Thymus (tissue), 11 donors: ENCODE results near the gene CTTNBP2. TPM values are rescaled to one million over a fixed set of nuclear protein-coding genes. Genes with fewer than 3 reads are reported as not detected.

Source experiments
- DNase-seq, 9 donors: peaks; one replicate each; pipeline ENCODE4 v3.0.0-alpha.2; 2013; ENCODE audit warnings: low spot score in 9 of 9, low read depth in 6 of 9, missing footprints in 1 of 9
- H3K27ac ChIP-seq, 2 donors: one replicate each; pipeline ENCODE4 v1.5.1; 2013; ENCODE audit warnings: control low read depth in 1 of 2, low read depth in 1 of 2, low read length in 1 of 2, mild to moderate bottlenecking in 1 of 2, moderate library complexity in 1 of 2
- H3K27me3 ChIP-seq, 2 donors: one replicate each; pipeline ENCODE4 v1.5.1; 2013; ENCODE audit warnings: low read length in 1 of 2; ENCODE audit not compliant: control insufficient read depth in 2 of 2, insufficient read depth in 1 of 2
- H3K36me3 ChIP-seq, 2 donors: one replicate each; pipeline ENCODE4 v1.5.1; 2013; ENCODE audit warnings: low read length in 1 of 2, mild to moderate bottlenecking in 1 of 2, moderate library complexity in 1 of 2; ENCODE audit not compliant: control insufficient read depth in 2 of 2, insufficient read depth in 2 of 2
- H3K4me1 ChIP-seq, 2 donors: one replicate each; pipeline ENCODE4 v1.5.1; 2013; ENCODE audit warnings: low read length in 2 of 2; ENCODE audit not compliant: control insufficient read depth in 2 of 2, insufficient read depth in 2 of 2
- H3K4me3 ChIP-seq, 2 donors: one replicate each; pipeline ENCODE4 v1.5.1; 2013; ENCODE audit warnings: low read length in 2 of 2, control low read depth in 1 of 2, mild to moderate bottlenecking in 1 of 2
- H3K9me3 ChIP-seq, 2 donors: one replicate each; pipeline ENCODE4 v1.5.1; 2013; ENCODE audit warnings: low read length in 1 of 2, mild to moderate bottlenecking in 1 of 2; ENCODE audit not compliant: control insufficient read depth in 2 of 2, insufficient read depth in 1 of 2
- WGBS: extraction: QIAGEN DNeasy Blood & Tissue Kit; methylation state at CpG from one replicate; pipeline ENCODE4 v1.1.7; 2013; 5-methylcytosine and 5-hydroxymethylcytosine counted together
- polyA plus RNA-seq: library from polyadenylated mRNA; stranded (reverse); fragments of 200-250 nt; gene quantifications from one replicate; pipeline ENCODE4 v1.2.3, GENCODE V29; 2013
- total RNA-seq: library from RNA; stranded (reverse); fragments of 120-200 nt; gene quantifications from one replicate; pipeline ENCODE4 v1.2.4, GENCODE V29; 2013
- donor health status: healthy.

CTTNBP2 gene
- total and polyA plus RNA-seq, 2 donors: 0.82 to 0.94 TPM

DNA sequence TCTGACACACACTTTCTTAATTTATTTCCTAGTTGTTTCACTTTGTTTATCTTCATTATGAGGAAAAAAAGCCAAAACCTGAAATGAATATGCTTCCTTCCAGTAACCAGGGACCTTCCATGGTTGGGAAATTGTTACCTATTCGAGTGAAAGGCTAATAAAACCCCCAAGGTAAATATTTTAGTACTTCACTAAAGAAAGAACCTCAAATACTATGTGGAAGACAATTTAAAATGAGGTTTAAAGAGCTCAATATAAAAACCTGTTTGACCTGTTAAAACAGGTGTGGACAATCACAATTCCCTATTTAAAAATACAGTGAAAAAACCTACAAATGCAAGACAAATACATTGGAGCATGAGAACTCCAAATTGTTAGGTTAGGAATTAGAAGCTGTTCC, 200.8 kb downstream of the CTTNBP2 start:
- WGBS: 51% methylated on average over 1 of the region's 1 CpG

GRCh38 chr7:117669818-117670217, 203.4 kb downstream of the CTTNBP2 start:
- Histone ChIP-seq H3K4me1 (peaks cover 0 to 7% of the 10 kb centered on the region in 2 donors), H3K27ac (no peak overlapping the region), H3K4me3 (no peak overlapping the region), H3K27me3 (no peaks in the 10 kb centered on the region), H3K9me3 (peaks cover 0 to 5% of the 10 kb centered on the region in 2 donors), H3K36me3 (no peaks in the 10 kb centered on the region)
- DNase-seq: no peak
- WGBS: 85% methylated on average over 4 of the region's 4 CpGs

More for the DNA sequence above, 200.8 kb downstream of the CTTNBP2 start:
- Histone ChIP-seq H3K27me3 (no peaks in the 10 kb centered on the region), H3K9me3 (peaks cover 0 to 5% of the 10 kb centered on the region in 2 donors), H3K27ac (no peak overlapping the region), H3K36me3 (no peaks in the 10 kb centered on the region), H3K4me1 (peaks cover 0 to 7% of the 10 kb centered on the region in 2 donors), H3K4me3 (no peak overlapping the region)
- no peak for DNase-seq

DNA sequence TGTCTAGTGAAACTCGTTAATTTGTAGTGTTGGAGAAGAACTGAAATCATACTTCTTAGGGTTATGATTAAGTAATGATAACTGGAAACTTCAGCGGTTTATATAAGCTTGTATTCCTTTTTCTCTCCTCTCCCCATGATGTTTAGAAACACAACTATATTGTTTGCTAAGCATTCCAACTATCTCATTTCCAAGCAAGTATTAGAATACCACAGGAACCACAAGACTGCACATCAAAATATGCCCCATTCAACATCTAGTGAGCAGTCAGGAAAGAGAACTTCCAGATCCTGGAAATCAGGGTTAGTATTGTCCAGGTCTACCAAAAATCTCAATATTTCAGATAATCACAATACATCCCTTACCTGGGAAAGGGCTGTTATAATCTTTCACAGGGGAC, 205.8 kb downstream of the CTTNBP2 start:
- 88% methylated on average over 2 of the region's 2 CpGs for WGBS
- Histone ChIP-seq H3K27me3 (no peaks in the 10 kb centered on the region), H3K4me1 (peaks cover 0 to 3% of the 10 kb centered on the region in 2 donors), H3K27ac (no peak overlapping the region), H3K36me3 (no peaks in the 10 kb centered on the region), H3K9me3 (no peaks in the 10 kb centered on the region), H3K4me3 (no peak overlapping the region)
- no peak for DNase-seq

DNA sequence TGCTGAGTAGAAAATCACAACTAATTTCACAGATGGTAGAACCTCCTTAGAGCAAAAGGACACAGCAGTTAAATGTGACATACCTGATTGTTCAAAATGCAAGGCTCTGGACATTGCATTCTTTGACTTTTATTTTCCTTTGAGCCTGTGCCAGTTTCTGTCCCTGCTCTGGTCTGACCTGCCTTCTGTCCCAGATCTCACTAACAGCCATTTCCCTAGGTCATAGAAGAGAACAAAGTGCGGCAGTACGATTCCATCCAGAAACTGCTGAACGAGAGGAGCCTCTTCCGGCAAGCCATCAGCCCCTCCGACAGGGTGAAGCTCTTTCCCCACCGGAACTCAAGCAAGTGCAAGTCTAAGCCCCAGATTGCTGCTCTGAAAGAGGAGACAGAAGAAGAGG, 206.6 kb downstream of the CTTNBP2 start:
- Histone ChIP-seq H3K4me3 (no peak overlapping the region), H3K4me1 (peaks cover 0 to 3% of the 10 kb centered on the region in 2 donors), H3K27ac (no peak overlapping the region), H3K27me3 (no peaks in the 10 kb centered on the region), H3K36me3 (no peaks in the 10 kb centered on the region), H3K9me3 (no peaks in the 10 kb centered on the region)
- DNase-seq: no peak
- 95% methylated on average over 6 of the region's 6 CpGs for WGBS

DNA sequence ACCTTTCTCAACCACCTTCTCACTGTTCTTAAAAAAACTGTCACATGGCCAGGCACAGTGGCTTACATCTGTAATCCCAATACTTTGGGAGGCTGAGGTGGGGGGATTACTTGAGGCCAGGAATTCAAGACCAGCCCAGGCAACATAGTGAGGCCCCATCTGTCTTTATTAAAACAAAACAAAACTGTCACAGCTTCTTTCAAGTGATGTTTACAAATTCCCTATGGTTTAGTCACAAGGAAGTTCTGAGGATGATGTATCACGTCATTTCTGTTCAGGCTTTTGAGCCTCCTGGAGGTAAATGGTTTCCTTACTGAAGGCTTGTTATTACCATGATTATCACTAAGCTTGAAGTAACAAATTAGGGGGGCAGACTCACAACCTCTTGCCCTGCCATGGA, 207.2 kb downstream of the CTTNBP2 start:
- H3K4me3 ChIP-seq: no peak overlapping the region
- DNase-seq: no peak
- no peaks in the 10 kb centered on the region for H3K9me3 ChIP-seq
- H3K27me3 ChIP-seq: no peaks in the 10 kb centered on the region
- WGBS: 93% methylated on average over 1 of the region's 1 CpG
- H3K27ac ChIP-seq: no peak overlapping the region
- H3K36me3 ChIP-seq: no peaks in the 10 kb centered on the region
- peaks cover 0 to 3% of the 10 kb centered on the region in 2 donors for H3K4me1 ChIP-seq

DNA sequence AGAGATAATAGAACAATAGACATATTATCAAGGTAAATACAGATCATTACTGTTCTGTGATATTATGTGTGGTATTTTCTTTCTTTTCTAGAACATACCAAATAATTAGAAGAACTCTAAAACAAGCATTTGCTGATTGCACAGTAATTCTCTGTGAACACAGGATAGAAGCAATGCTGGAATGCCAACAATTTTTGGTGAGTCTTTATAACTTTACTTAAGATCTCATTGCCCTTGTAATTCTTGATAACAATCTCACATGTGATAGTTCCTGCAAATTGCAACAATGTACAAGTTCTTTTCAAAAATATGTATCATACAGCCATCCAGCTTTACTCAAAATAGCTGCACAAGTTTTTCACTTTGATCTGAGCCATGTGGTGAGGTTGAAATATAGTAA, 207.9 kb downstream of the CTTNBP2 start:
- Histone ChIP-seq H3K9me3 (no peaks in the 10 kb centered on the region), H3K27ac (no peak overlapping the region), H3K27me3 (no peaks in the 10 kb centered on the region), H3K4me1 (peaks cover 0 to 3% of the 10 kb centered on the region in 2 donors), H3K36me3 (no peaks in the 10 kb centered on the region), H3K4me3 (no peak overlapping the region)
- DNase-seq: no peak

- Histone ChIP-seq H3K27me3 (no peaks in the 10 kb centered on the region), H3K4me1 (peaks cover 0 to 3% of the 10 kb centered on the region in 2 donors), H3K4me3 (no peak overlapping the region), H3K27ac (no peak overlapping the region), H3K9me3 (no peaks in the 10 kb centered on the region), H3K36me3 (no peaks in the 10 kb centered on the region)
- WGBS: 95% methylated on average over 3 of the region's 3 CpGs
- DNase-seq: no peak
These were observed 209.2 kb downstream of the CTTNBP2 start for GRCh38 chr7:117664047-117664446.

GRCh38 chr7:117661328-117661727, 211.9 kb downstream of the CTTNBP2 start:
- Histone ChIP-seq H3K9me3 (no peaks in the 10 kb centered on the region), H3K27me3 (no peaks in the 10 kb centered on the region), H3K27ac (no peak overlapping the region), H3K36me3 (no peaks in the 10 kb centered on the region), H3K4me3 (no peak overlapping the region), H3K4me1 (peaks cover 0 to 3% of the 10 kb centered on the region in 2 donors)
- 89% methylated on average over 2 of the region's 2 CpGs for WGBS
- no peak for DNase-seq
